Testis (tissue), 3 donors: ENCODE data around the gene ESAM. TPM values are rescaled to one million over a fixed set of nuclear protein-coding genes. Genes with fewer than 3 reads are reported as not detected.

Experiments used
- DNase-seq: peaks from one replicate; pipeline ENCODE4 v3.0.0-alpha.2; 2019
- H3K27ac ChIP-seq, 2 donors: fragments of 200-600 bp; sonication (generic); one replicate each; pipeline ENCODE4 v1.5.1; 2019
- H3K27me3 ChIP-seq: fragments of 200-600 bp; sonication (generic); one replicate; pipeline ENCODE4 v1.5.1; 2019
- H3K36me3 ChIP-seq: fragments of 200-600 bp; sonication (generic); one replicate; pipeline ENCODE4 v1.5.1; 2017; ENCODE audit warnings: low read depth; ENCODE audit errors: missing control alignments
- H3K4me1 ChIP-seq: fragments of 200-600 bp; sonication (generic); one replicate; pipeline ENCODE4 v1.5.1; 2019
- H3K4me3 ChIP-seq, 2 donors: fragments of 200-600 bp; sonication (generic); one replicate each; pipeline ENCODE4 v1.5.1; 2017 to 2019
- H3K9me3 ChIP-seq: fragments of 200-600 bp; sonication (generic); one replicate; pipeline ENCODE4 v1.5.1; 2017
- CTCF ChIP-seq, 3 experiments: fragments of 450-650 bp in 2 of 3; fragments of 200-600 bp in 1 of 3; sonication (generic) in 1 of 3; IDR thresholded peaks; one replicate each; pipeline ENCODE4 v1.5.1; 2016 to 2019; ENCODE audit warnings: antibody characterized with exemption in 3 of 3, mild to moderate bottlenecking in 2 of 3, moderate library complexity in 1 of 3
- POLR2A ChIP-seq: fragments of 450-650 bp; IDR thresholded peaks from one replicate; pipeline ENCODE4 v1.6.1; 2017; ENCODE audit warnings: antibody characterized with exemption, mild to moderate bottlenecking, moderate library complexity
- WGBS, 2 donors: methylation state at CpG; one replicate each; pipeline ENCODE4 v1.1.5; 2018; 5-methylcytosine and 5-hydroxymethylcytosine counted together
- intact Hi-C: fragments of 100-400 bp; cut with DNase I; formaldehyde crosslinking; loops from one replicate; pipeline ENCODE4 v1.15.1; 2023; ENCODE audit warnings: low total_unique reads
- polyA plus RNA-seq: library from polyadenylated mRNA; stranded (reverse); fragments of 350-450 nt; fragmentation: Illumina TruSeq; extraction: RNeasy Lipid Tissue Mini Kit (QIAGEN cat#74804); gene quantifications from one replicate; pipeline ENCODE4 v1.2.3, GENCODE V29; 2014; ENCODE audit warnings: low read depth, low replicate concordance; ENCODE audit not compliant: insufficient read depth
- total RNA-seq, 2 donors: library from RNA; depleted of rRNA; stranded (reverse); fragments of >200 nt; gene quantifications; one replicate each; pipeline ENCODE4 v1.2.3, GENCODE V29; 2016

The ESAM gene
- total and polyA plus RNA-seq, 3 donors from 2014 or later, result 6.0 to 15.8 (median 10.6) TPM

- H3K27me3 ChIP-seq, result no peaks in the 10 kb centered on the region
- peaks cover 22% of the 10 kb centered on the region for H3K4me1 ChIP-seq
- H3K36me3 ChIP-seq, result no peaks in the 10 kb centered on the region
- TF ChIP-seq POLR2A (no peak), CTCF (IDR thresholded peaks at IDR 0.05) (no peak)
- intact Hi-C loops, result loop anchor here (10.0 kb wide), 2 partner anchors 74 to 86 kb away; partner anchors contain the start of genes SIAE and SPA17
- 54 to 62% methylated on average over 3 of the region's 3 CpGs for WGBS, 2 donors
- DNase-seq, result no peak
- peak overlapping the region in 1 of 2 donors; percentile 12 for H3K27ac ChIP-seq
- H3K9me3 ChIP-seq, result no peaks in the 10 kb centered on the region
- peak overlapping the region in 1 of 2 donors; percentile 10 for H3K4me3 ChIP-seq
Measured at GRCh38 chr11:124760806-124761205, 1.3 kb downstream of the ESAM start.

GRCh38 chr11:124760205-124760652 lies 1.9 kb downstream of the ESAM start:
- 0 to 12% methylated on average over 10 to 25 of the region's 25 CpGs for WGBS, 2 donors
- H3K9me3 ChIP-seq, result no peaks in the 10 kb centered on the region
- DNase-seq, result no peak
- H3K4me3 ChIP-seq, result no peak overlapping the region
- no peaks in the 10 kb centered on the region for H3K27me3 ChIP-seq
- intact Hi-C loops, result loop anchor here (10.0 kb wide), 2 partner anchors 75 to 85 kb away; partner anchors contain the start of genes SIAE and SPA17
- H3K36me3 ChIP-seq, result no peaks in the 10 kb centered on the region
- TF ChIP-seq CTCF (IDR thresholded peaks at IDR 0.05), result no peak
- TF ChIP-seq POLR2A, result no peak
- peaks cover 22% of the 10 kb centered on the region for H3K4me1 ChIP-seq
- peak overlapping the region in 1 of 2 donors; percentile 12 for H3K27ac ChIP-seq

- Histone ChIP-seq H3K36me3 (no peaks in the 10 kb centered on the region), H3K27ac (peak overlapping the region in 1 of 2 donors; percentile 12), H3K9me3 (no peaks in the 10 kb centered on the region), H3K4me1 (peaks cover 22% of the 10 kb centered on the region), H3K4me3 (peak overlapping the region in 1 of 2 donors; percentile 5), H3K27me3 (no peaks in the 10 kb centered on the region)
- WGBS, 2 donors, result 6 to 11% methylated on average over 36 to 52 of the region's 52 CpGs
- TF ChIP-seq POLR2A, result no peak
- no peak for TF ChIP-seq CTCF (IDR thresholded peaks at IDR 0.05)
- DNase-seq, result no peak
- intact Hi-C loops, result loop anchor here (10.0 kb wide), 2 partner anchors 75 to 85 kb away; partner anchors contain the start of genes SIAE and SPA17
Measured at GRCh38 chr11:124759266-124760204, 2.6 kb downstream of the ESAM start.

GRCh38 chr11:124758355-124759265 lies 3.5 kb downstream of the ESAM start:
- peak; percentile 54 to 63 (median 61) for TF ChIP-seq CTCF (IDR thresholded peaks at IDR 0.05)
- no peak for TF ChIP-seq POLR2A
- Histone ChIP-seq H3K27ac (no peak overlapping the region), H3K4me1 (peaks cover 22% of the 10 kb centered on the region), H3K4me3 (peak overlapping the region in 1 of 2 donors; percentile 5), H3K27me3 (no peaks in the 10 kb centered on the region), H3K9me3 (no peaks in the 10 kb centered on the region), H3K36me3 (no peaks in the 10 kb centered on the region)
- intact Hi-C loops, result no loop called here
- WGBS, 2 donors, result 6 to 10% methylated on average over 22 to 53 of the region's 53 CpGs
- peak; percentile 82 for DNase-seq
